Adrenal gland (tissue), 12 donors: Measurements from ENCODE around the gene TMEM33. TPM values are rescaled to one million over a fixed set of nuclear protein-coding genes. Genes with fewer than 3 reads are reported as not detected.

Source experiments
- DNase-seq, 7 donors: peaks; one replicate each; pipeline ENCODE4 v3.0.0-alpha.2; 2019 to 2020
- H3K27ac ChIP-seq, 5 donors: fragments of 200-600 bp; sonication (generic) in 4 of 5; 1 replicate in 3 of 5; 2 replicates in 2 of 5; pipeline versions ENCODE4 v1.5.1 to v1.8.0; 2016 to 2020; ENCODE audit warnings: mild to moderate bottlenecking in 1 of 5
- H3K27me3 ChIP-seq: fragments of 200-600 bp; 2 replicates; pipeline ENCODE4 v1.8.0; 2021
- H3K36me3 ChIP-seq, 2 donors: fragments of 200-600 bp; replicated peaks in 1 of 2; 1 replicate in 1 of 2; 2 replicates in 1 of 2; pipeline versions ENCODE4 v1.5.1 to v1.8.0; 2018 to 2022
- H3K4me1 ChIP-seq, 2 donors: fragments of 200-600 bp; replicated peaks in 1 of 2; 1 replicate in 1 of 2; 2 replicates in 1 of 2; pipeline versions ENCODE4 v1.5.1 to v1.8.0; 2018 to 2021
- H3K4me3 ChIP-seq, 4 donors: fragments of 200-600 bp; sonication (generic) in 3 of 4; one replicate each; pipeline ENCODE4 v1.5.1; 2016 to 2018
- H3K9me3 ChIP-seq, 3 donors: fragments of 200-600 bp; sonication (generic) in 1 of 3; replicated peaks in 1 of 3; 1 replicate in 2 of 3; 2 replicates in 1 of 3; pipeline versions ENCODE4 v1.5.1 to v1.8.0; 2016 to 2021
- CTCF ChIP-seq, 6 experiments: fragments of 450-650 bp in 4 of 6; fragments of 200-600 bp in 2 of 6; sonication (generic) in 1 of 6; IDR thresholded peaks; 1 replicate in 5 of 6; 2 replicates in 1 of 6; pipeline versions ENCODE4 v1.5.1 to v1.8.0; 2016 to 2021; ENCODE audit warnings: antibody characterized with exemption in 6 of 6, mild to moderate bottlenecking in 2 of 6, moderate library complexity in 1 of 6
- POLR2A ChIP-seq, 2 donors: fragments of 450-650 bp; IDR thresholded peaks; one replicate each; pipeline ENCODE4 v1.6.1; 2017; ENCODE audit warnings: antibody characterized with exemption in 2 of 2, mild to moderate bottlenecking in 2 of 2, moderate library complexity in 1 of 2
- WGBS, 4 donors: extraction: QIAGEN DNeasy Blood & Tissue Kit in 2 of 4; methylation state at CpG; one replicate each; pipeline versions ENCODE4 v1.1.5 to v1.1.7; 2013 to 2017; 5-methylcytosine and 5-hydroxymethylcytosine counted together
- intact Hi-C, 2 donors: fragments of 100-400 bp; cut with DNase I; formaldehyde crosslinking; loops; one replicate each; pipeline versions ENCODE4 v1.14.1 to v1.15.0; 2022 to 2023
- polyA plus RNA-seq, 3 donors: library from polyadenylated mRNA; stranded (reverse); fragments of 200-250 nt in 2 of 3; fragments of 350-450 nt in 1 of 3; fragmentation: Illumina TruSeq in 1 of 3; extraction: RNeasy Lipid Tissue Mini Kit (QIAGEN cat#74804) in 1 of 3; gene quantifications; one replicate each; pipeline ENCODE4 v1.2.3, GENCODE V29; 2013 to 2014
- total RNA-seq, 9 donors: library from RNA; depleted of rRNA in 4 of 9; stranded (reverse); fragments of >200 nt in 4 of 9; fragments of 120-200 nt in 1 of 9; fragmentation: NEBNext Ultra II Directional in 1 of 9; extraction: Animal tissue kit (Norgen Biotek cat#: 25700) in 1 of 9; gene quantifications; one replicate each; pipeline versions ENCODE4 v1.1.0 to v1.2.4, GENCODE V29; 2013 to 2023
- donor health status: healthy with polysubstance abuse.
- donor health status: Bipolar disorder and iron deficiency.
- donor health status: DM: yes; HTN: yes; CAD: no.
- donor health status: DM: no; HTN: no; CAD: no.
- donor health status: DM: no; HTN: no; CAD: no.
- donor health status: DM: yes; HTN: yes; CAD: no.

Gene TMEM33
- total and polyA plus RNA-seq, 12 donors, result 6.5 to 82.1 (median 58.1) TPM

- no peaks in the 10 kb centered on the region for H3K36me3 ChIP-seq
- no peak for DNase-seq
- H3K4me3 ChIP-seq, result no peak overlapping the region
- H3K9me3 ChIP-seq, result no peaks in the 10 kb centered on the region
- intact Hi-C loops, result no loop called here
- H3K27ac ChIP-seq, result no peak overlapping the region
- TF ChIP-seq POLR2A (IDR thresholded peaks at IDR 0.05), result no peak
- TF ChIP-seq CTCF (IDR thresholded peaks at IDR 0.05), result no peak
- 84 to 87% (median 86%) methylated on average over 4 of the region's 4 CpGs for WGBS, 4 donors
- H3K27me3 ChIP-seq, result no peaks in the 10 kb centered on the region
- H3K4me1 ChIP-seq, result peaks cover 12 to 27% of the 10 kb centered on the region in 2 donors
These were observed 58.0 kb downstream of the TMEM33 start for GRCh38 chr4:41992967-41993857.

GRCh38 chr4:41994461-41994985, 59.3 kb downstream of the TMEM33 start:
- TF ChIP-seq CTCF (IDR thresholded peaks at IDR 0.05) (no peak), POLR2A (IDR thresholded peaks at IDR 0.05) (no peak)
- WGBS, 4 donors, result 90 to 92% (median 90%) methylated on average over 3 of the region's 3 CpGs
- Histone ChIP-seq H3K27me3 (no peaks in the 10 kb centered on the region), H3K36me3 (no peaks in the 10 kb centered on the region), H3K9me3 (no peaks in the 10 kb centered on the region), H3K4me3 (no peak overlapping the region), H3K27ac (no peak overlapping the region), H3K4me1 (peaks cover 11 to 28% of the 10 kb centered on the region in 2 donors)
- intact Hi-C loops, result no loop called here
- DNase-seq, result no peak

GRCh38 chr4:41998019-41998418, 62.8 kb downstream of the TMEM33 start:
- no peak overlapping the region for H3K4me3 ChIP-seq
- no peak overlapping the region for H3K27ac ChIP-seq
- DNase-seq, result no peak
- H3K27me3 ChIP-seq, result no peaks in the 10 kb centered on the region
- H3K36me3 ChIP-seq, result no peaks in the 10 kb centered on the region
- 92 to 99% (median 97%) methylated on average over 3 of the region's 3 CpGs for WGBS, 4 donors
- H3K4me1 ChIP-seq, result peaks cover 0 to 17% of the 10 kb centered on the region in 2 donors
- no peak for TF ChIP-seq CTCF (IDR thresholded peaks at IDR 0.05)
- TF ChIP-seq POLR2A (IDR thresholded peaks at IDR 0.05), result no peak
- intact Hi-C loops, result no loop called here
- no peaks in the 10 kb centered on the region for H3K9me3 ChIP-seq

- no peak for DNase-seq
- no peak for TF ChIP-seq CTCF (IDR thresholded peaks at IDR 0.05)
- no peak for TF ChIP-seq POLR2A (IDR thresholded peaks at IDR 0.05)
- Histone ChIP-seq H3K36me3 (no peaks in the 10 kb centered on the region), H3K9me3 (no peaks in the 10 kb centered on the region), H3K27me3 (no peaks in the 10 kb centered on the region), H3K4me1 (peaks cover 0 to 17% of the 10 kb centered on the region in 2 donors), H3K4me3 (no peak overlapping the region), H3K27ac (no peak overlapping the region)
- intact Hi-C loops, result no loop called here
These were observed 64.1 kb downstream of the TMEM33 start for GRCh38 chr4:41999321-41999720.
